HG02885 (cell line): ENCODE results near the gene PML.
"Not testable (repeated sequence)": the region's sequence is repeated elsewhere in the genome, so short reads cannot be mapped to it uniquely, and the experiment has no call there.

Source experiments
- ATAC-seq: cut with Tn5 transposase; IDR thresholded peaks from one replicate; pipeline ENCODE4 v1.9.1; 2021; ENCODE audit warnings: mild to moderate bottlenecking; ENCODE audit not compliant: unreplicated experiment, poor library complexity

The PML gene

GRCh38 chr15:74053517-74053916, 59.0 kb downstream of the PML start:
- no peak for ATAC-seq

DNA sequence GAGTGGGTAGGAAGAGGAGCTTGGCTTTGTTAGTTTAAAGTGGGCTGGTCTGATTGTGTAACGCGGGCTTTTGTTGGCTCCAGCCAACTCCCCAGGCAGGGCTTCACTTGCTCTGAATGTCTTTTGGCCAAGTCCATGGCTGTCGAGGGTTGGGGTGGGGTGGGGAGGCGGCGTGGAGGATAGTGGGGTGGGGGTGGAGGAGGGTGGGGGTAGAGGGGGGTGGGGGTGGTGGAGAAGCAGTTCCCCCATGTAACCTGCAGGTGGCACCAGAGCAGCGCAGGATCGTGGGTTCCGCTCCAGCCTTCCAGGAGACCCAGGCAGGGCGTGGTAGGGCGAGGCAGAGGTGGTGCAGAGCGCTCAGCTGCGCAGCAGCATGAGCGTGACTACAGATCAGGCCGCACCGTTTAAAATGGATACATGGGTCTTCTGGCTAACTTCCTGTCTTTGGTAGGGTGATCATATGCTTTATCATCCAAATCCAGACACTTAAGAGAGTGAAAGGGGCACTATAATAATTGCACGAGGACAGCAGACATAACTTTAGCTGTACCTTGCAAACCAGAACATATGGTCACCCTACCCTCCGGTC, 59.5 kb downstream of the PML start:
- no peak for ATAC-seq

DNA sequence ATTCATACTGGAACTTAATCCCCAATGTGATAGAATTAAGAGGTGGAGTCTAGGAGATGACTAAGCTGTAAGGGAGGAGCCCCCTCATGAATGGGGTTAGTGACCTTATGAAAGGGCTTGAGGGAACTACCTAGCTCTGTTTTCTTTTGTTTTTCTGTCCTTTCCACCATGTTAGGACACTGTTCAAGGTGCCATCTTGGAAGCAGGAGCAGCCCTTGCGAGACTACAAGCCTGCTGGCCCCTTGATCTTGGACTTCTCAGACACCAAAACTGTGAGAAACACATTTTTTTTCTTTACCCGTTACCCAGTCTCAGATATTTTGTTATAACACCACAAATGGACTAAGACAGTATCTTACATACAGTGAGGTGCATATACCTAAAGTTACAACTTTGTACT, 61.3 kb downstream of the PML start:
- no peak for ATAC-seq

DNA sequence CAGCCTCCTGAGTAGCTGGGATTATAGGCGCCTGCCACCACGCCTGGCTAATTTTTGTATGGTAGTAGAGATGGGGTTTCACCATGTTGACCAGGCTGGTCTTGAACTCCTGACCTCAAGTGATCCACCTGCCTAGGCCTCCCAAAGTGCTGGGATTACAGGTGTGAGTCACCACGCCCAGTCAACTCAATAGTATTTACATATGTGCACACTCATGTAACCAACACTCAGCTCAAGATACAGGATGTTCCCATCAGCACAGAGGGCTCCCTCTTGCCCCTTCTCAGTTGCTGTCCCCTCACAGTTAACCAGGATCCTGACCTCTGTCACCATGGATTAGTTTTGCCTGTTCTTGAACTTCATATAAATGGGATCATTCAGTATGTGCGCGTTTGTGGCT, 61.8 kb downstream of the PML start:
- not testable (repeated sequence) for ATAC-seq

DNA sequence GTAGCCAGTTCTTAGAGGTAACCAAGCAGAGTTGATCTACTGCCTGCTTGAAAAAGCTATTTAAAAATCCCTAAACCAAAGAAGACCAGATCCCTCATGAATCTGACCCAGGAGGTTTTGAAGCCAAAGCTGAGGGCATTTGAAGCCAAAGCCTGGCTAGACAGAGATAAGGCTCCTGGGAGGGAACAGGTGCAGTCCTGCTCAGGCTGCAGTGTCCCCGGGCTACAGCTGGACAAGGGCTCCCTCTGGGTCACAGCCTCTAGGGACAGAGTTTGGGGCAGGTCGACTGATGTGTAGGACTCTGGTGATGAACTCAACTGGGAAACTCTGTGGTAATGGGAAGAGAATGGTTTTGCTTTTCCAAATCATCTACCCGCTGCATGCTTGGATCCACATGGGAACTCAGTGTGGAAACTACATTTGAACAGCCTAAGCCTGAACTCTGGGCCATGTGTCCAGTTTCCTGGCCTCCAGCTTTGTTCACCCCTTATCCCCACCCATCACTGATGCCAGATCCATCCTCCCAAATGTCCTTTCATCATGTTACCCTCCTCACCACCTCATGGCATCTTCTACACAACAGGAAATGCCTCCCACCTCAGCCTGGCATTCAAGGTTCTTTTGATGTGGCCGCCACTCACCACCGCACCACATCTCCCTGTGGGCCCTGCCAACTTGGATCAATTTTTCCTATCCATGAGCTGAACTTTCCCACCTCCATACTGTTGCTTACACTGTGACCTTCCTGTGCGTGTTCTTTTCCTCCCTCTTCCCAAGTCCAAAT, 64.7 kb downstream of the PML start:
- ATAC-seq: not testable (repeated sequence)

- ATAC-seq: no peak
Observed at GRCh38 chr15:74060251-74060650, 65.7 kb downstream of the PML start.

GRCh38 chr15:74062236-74062635, 67.7 kb downstream of the PML start:
- ATAC-seq: no peak

- no peak for ATAC-seq
Observed at GRCh38 chr15:74062671-74063070, 68.2 kb downstream of the PML start.

- not testable (repeated sequence) for ATAC-seq
Observed at GRCh38 chr15:74063425-74064146, 69.1 kb downstream of the PML start.

GRCh38 chr15:74064183-74064582, 69.7 kb downstream of the PML start:
- not testable (repeated sequence) for ATAC-seq

GRCh38 chr15:74064822-74065221, 70.3 kb downstream of the PML start:
- ATAC-seq: not testable (repeated sequence)

- ATAC-seq: not testable (repeated sequence)
Observed at GRCh38 chr15:74065684-74066411, 71.3 kb downstream of the PML start.

DNA sequence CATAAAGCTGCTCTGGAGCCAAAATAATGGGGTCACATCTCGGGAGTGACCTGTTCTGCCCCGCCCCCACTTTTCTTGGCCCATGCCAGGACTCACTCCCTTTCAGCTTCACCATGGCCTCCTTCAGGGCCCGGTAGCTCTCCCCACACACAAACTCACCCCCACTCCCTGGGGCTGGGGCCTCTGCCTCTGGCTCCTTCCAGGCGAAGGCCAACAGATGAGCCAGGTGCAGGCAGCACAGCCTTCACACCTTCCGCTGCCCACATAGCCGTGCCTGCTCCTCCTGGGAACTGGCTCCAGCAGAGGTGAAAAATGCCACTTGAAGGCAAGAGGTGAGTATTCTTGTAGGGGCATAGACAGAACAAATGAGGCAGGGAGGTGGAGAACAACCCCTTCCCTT, 77.1 kb downstream of the PML start:
- not testable (repeated sequence) for ATAC-seq

- not testable (repeated sequence) for ATAC-seq
Observed at GRCh38 chr15:74072132-74072531, 77.6 kb downstream of the PML start.

GRCh38 chr15:74072614-74073337, 78.3 kb downstream of the PML start:
- ATAC-seq: not testable (repeated sequence)

GRCh38 chr15:74075781-74076180, 81.3 kb downstream of the PML start:
- ATAC-seq: not testable (repeated sequence)

DNA sequence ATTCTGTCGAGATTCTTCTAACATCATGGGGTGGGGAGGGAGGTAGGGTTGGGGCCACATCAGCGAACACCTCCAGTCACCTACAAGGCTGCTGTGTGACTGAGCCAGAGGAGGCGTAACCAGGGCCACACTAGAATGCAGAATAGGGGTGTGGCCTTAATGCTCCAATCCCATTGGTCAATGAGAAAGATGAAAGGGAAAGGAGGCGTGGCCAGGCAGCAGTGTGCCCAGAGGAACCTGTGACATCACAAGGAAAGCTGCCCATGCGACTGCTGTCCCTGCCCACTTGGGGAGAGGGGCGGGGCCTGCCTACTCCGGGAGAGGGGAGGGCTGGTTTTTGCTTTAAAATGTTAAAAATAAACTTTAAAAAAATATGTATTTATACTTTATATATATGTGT, 87.9 kb downstream of the PML start, which contains the start of gene GOLGA6A:
TSS of gene GOLGA6A (minus strand) at position 101 of the 400 bp plus-strand sequence. CDS start at position 60, 41 bp downstream.
- not testable (repeated sequence) for ATAC-seq

DNA sequence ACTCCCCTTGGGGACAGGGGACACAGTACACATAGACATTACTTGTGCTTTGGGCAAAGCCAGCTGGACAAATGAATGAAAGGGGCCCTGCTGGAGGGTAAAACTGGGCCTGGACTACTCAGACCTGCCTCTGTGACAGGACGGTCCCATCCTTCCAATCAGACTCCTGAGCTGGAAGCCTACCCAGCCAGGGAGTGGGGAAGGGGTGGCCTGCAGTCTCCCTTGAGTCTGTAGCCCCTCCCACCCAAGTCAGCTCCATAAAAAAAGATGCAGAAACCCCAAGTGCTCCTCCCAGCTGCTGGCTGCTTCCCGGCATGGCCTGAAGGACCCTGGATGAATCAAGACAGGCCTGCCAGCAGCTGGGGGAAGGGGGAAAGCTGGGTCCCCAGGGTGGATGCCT, 100.1 kb downstream of the PML start:
- not testable (repeated sequence) for ATAC-seq

DNA sequence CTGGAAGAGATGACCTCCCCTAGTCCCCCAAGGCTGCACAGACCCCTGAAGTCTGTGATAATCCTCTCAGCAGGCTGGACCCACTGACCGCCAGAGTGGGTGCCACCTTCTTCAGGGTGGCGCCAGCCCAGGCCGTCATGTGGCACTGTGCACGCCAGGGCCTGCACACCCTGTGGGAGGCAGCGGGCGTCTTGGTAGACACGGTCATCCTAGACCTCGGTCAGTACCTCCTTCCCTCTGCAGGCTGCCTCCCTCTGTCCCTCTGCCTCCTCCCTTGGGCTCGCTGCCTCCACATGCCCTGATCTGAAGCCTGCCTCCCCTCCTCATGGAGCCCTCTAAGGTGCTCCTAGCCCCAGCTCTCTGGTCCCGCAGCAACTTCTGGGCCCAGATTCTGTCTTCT, 101.1 kb downstream of the PML start:
- ATAC-seq: not testable (repeated sequence)
